Measurements from ENCODE around the gene GPR135. TPM values are rescaled to one million over a fixed set of nuclear protein-coding genes. Genes with fewer than 3 reads are reported as not detected.

Gene GPR135
- total and polyA plus RNA-seq, 2 of the 13 experiments (the other 11 are each of a cell fraction or from before 2014, with no cell fraction given), result 0.46 to 1.3 TPM

GRCh38 chr14:59465316-59466135 lies at the start of gene GPR135 (continued):
- TF ChIP-seq PRDM15 (CRISPR knock-in tag; IDR thresholded peaks at IDR 0.05) (no peak), MATR3 (CRISPR knock-in tag; IDR thresholded peaks at IDR 0.05) (no peak), KIAA2018 (CRISPR knock-in tag; IDR thresholded peaks at IDR 0.05; ENCODE audit: borderline replicate concordance) (no peak), SRY (CRISPR knock-in tag; IDR thresholded peaks at IDR 0.05) (no peak), ZNF207 (IDR thresholded peaks at IDR 0.05; ENCODE audit: borderline replicate concordance) (no peak), ZNF10 (CRISPR knock-in tag; IDR thresholded peaks at IDR 0.05; ENCODE audit: borderline replicate concordance, low read depth) (no peak), ZNF276 (CRISPR knock-in tag; IDR thresholded peaks at IDR 0.05; ENCODE audit: low read depth) (no peak), TERF1 (CRISPR knock-in tag; IDR thresholded peaks at IDR 0.05) (no peak), CHCHD3 (CRISPR knock-in tag; IDR thresholded peaks at IDR 0.05) (0 out of 2 replicates have a peak, but pooled peaks have one; percentile 4), SCMH1 (CRISPR knock-in tag; IDR thresholded peaks at IDR 0.05; ENCODE audit: borderline replicate concordance) (no peak), SAFB2 (CRISPR knock-in tag; IDR thresholded peaks at IDR 0.05; ENCODE audit: borderline replicate concordance, low read depth) (no peak)

Data from HepG2 (cell line).